H9 (cell line): Measurements from ENCODE around the gene PLOD1. TPM values are rescaled to one million over a fixed set of nuclear protein-coding genes. Genes with fewer than 3 reads are reported as not detected.

Source experiments
- DNase-seq: peaks from one replicate; pipeline ENCODE4 v3.0.0-alpha.2; 2017
- H2AFZ ChIP-seq: one replicate; pipeline ENCODE4 v1.6.1; 2013; ENCODE audit warnings: mild to moderate bottlenecking, low read length, control low read depth, moderate library complexity
- H2AK5ac ChIP-seq: 2 replicates; pipeline ENCODE4 v1.6.1; 2013; ENCODE audit warnings: low read length, control low read depth, mixed read lengths; ENCODE audit not compliant: insufficient read length
- H2BK120ac ChIP-seq: one replicate; pipeline ENCODE4 v1.6.1; 2013; ENCODE audit warnings: low read depth, mild to moderate bottlenecking, low read length, control low read depth, inconsistent platforms; ENCODE audit not compliant: poor library complexity, severe bottlenecking
- H2BK12ac ChIP-seq: 2 replicates; pipeline ENCODE4 v1.6.1; 2013; ENCODE audit warnings: low read length, control low read depth, mixed read lengths, low read depth; ENCODE audit not compliant: insufficient read length
- H2BK15ac ChIP-seq: 2 replicates; pipeline ENCODE4 v1.6.1; 2013; ENCODE audit warnings: low read depth, low read length, control low read depth
- H2BK20ac ChIP-seq: one replicate; pipeline ENCODE4 v1.6.1; 2013; ENCODE audit warnings: low read depth, mild to moderate bottlenecking, low read length, control low read depth, inconsistent platforms; ENCODE audit not compliant: poor library complexity, severe bottlenecking
- H2BK5ac ChIP-seq: 2 replicates; pipeline ENCODE4 v1.6.1; 2013; ENCODE audit warnings: low read length, control low read depth, mixed read lengths; ENCODE audit not compliant: insufficient read length
- H3K14ac ChIP-seq: 2 replicates; pipeline ENCODE4 v1.6.1; 2013; ENCODE audit warnings: low read length, control low read depth; ENCODE audit not compliant: insufficient read depth
- H3K18ac ChIP-seq: 2 replicates; pipeline ENCODE4 v1.6.1; 2013; ENCODE audit warnings: low read depth, mild to moderate bottlenecking, mixed read lengths, low read length, control low read depth; ENCODE audit not compliant: insufficient read length
- H3K23ac ChIP-seq: 2 replicates; pipeline ENCODE4 v1.6.1; 2013; ENCODE audit warnings: low read length, control low read depth, mixed read lengths, low read depth; ENCODE audit not compliant: insufficient read length
- H3K23me2 ChIP-seq: 2 replicates; pipeline ENCODE4 v1.6.1; 2013; ENCODE audit warnings: low read depth, mild to moderate bottlenecking, mixed read lengths, low read length, control low read depth; ENCODE audit not compliant: insufficient read length, poor library complexity, severe bottlenecking
- H3K27ac ChIP-seq: 2 replicates; pipeline ENCODE4 v1.5.1; 2013; ENCODE audit warnings: low read length, control low read depth, mixed read lengths, low read depth; ENCODE audit not compliant: insufficient read length
- H3K27me3 ChIP-seq: 2 replicates; pipeline ENCODE4 v1.6.1; 2013; ENCODE audit warnings: low read length, control low read depth, inconsistent platforms; ENCODE audit not compliant: insufficient read depth
- H3K4ac ChIP-seq: 2 replicates; pipeline ENCODE4 v1.6.1; 2013; ENCODE audit warnings: low read depth, mild to moderate bottlenecking, control low read depth, inconsistent platforms, low read length, moderate library complexity
- H3K4me1 ChIP-seq: 2 replicates; pipeline ENCODE4 v1.6.1; 2013; ENCODE audit warnings: low read length, control low read depth, inconsistent platforms; ENCODE audit not compliant: insufficient read depth
- H3K4me2 ChIP-seq: 2 replicates; pipeline ENCODE4 v1.6.1; 2013; ENCODE audit warnings: low read length, control low read depth, mixed read lengths; ENCODE audit not compliant: insufficient read length, insufficient read depth
- H3K56ac ChIP-seq: 2 replicates; pipeline ENCODE4 v1.6.1; 2013; ENCODE audit warnings: low read depth, mild to moderate bottlenecking, mixed read lengths, low read length, control low read depth; ENCODE audit not compliant: insufficient read length
- H3K79me1 ChIP-seq: 2 replicates; pipeline ENCODE4 v1.6.1; 2013; ENCODE audit warnings: low read depth, mild to moderate bottlenecking, moderate library complexity, low read length, control low read depth, inconsistent platforms; ENCODE audit not compliant: insufficient read depth, poor library complexity, severe bottlenecking
- H3K79me2 ChIP-seq: 2 replicates; pipeline ENCODE4 v1.6.1; 2013; ENCODE audit warnings: low read length, control low read depth, inconsistent platforms; ENCODE audit not compliant: insufficient read depth
- H3K9ac ChIP-seq: 2 replicates; pipeline ENCODE4 v1.6.1; 2013; ENCODE audit warnings: low read length, control low read depth, mixed read lengths; ENCODE audit not compliant: insufficient read length; ENCODE audit errors: extremely low read depth
- H3K9me3 ChIP-seq: one replicate; pipeline ENCODE4 v1.6.1; 2013; ENCODE audit warnings: low read depth, low read length, inconsistent platforms; ENCODE audit not compliant: control insufficient read depth
- H3T11ph ChIP-seq: one replicate; pipeline ENCODE4 v1.6.1; 2013; ENCODE audit warnings: mild to moderate bottlenecking, low read length, control low read depth, inconsistent platforms
- H4K20me1 ChIP-seq: one replicate; pipeline ENCODE4 v1.6.1; 2013; ENCODE audit not compliant: control insufficient read depth, insufficient read length, insufficient read depth
- H4K5ac ChIP-seq: 2 replicates; pipeline ENCODE4 v1.6.1; 2013; ENCODE audit warnings: low read depth, mild to moderate bottlenecking, mixed read lengths, low read length, control low read depth; ENCODE audit not compliant: insufficient read length
- H4K8ac ChIP-seq: replicated peaks from 2 replicates; pipeline ENCODE4 v1.6.1; 2013; ENCODE audit warnings: low read length, control low read depth, mixed read lengths, low read depth; ENCODE audit not compliant: insufficient read length
- H4K91ac ChIP-seq: 2 replicates; pipeline ENCODE4 v1.6.1; 2013; ENCODE audit warnings: low read depth, mild to moderate bottlenecking, moderate library complexity, mixed read lengths, low read length, control low read depth; ENCODE audit not compliant: insufficient read length
- H3K27ac Mint-ChIP-seq, 3 experiments: 2 replicates in 2 of 3; 3 replicates in 1 of 3; pipeline ENCODE4 v1.8.0; 2020 to 2021; ENCODE audit warnings: mixed read lengths in 3 of 3, mild to moderate bottlenecking in 1 of 3, moderate library complexity in 1 of 3
- H3K27me3 Mint-ChIP-seq: 2 replicates; pipeline ENCODE4 v1.8.0; 2021; ENCODE audit warnings: low read depth, mild to moderate bottlenecking, moderate library complexity, mixed read lengths
- H3K36me3 Mint-ChIP-seq, 3 experiments: 2 replicates in 2 of 3; 3 replicates in 1 of 3; pipeline ENCODE4 v1.8.0; 2020 to 2021; ENCODE audit warnings: low read depth in 3 of 3, mixed read lengths in 3 of 3; ENCODE audit not compliant: insufficient read depth in 1 of 3
- H3K4me1 Mint-ChIP-seq, 2 experiments: 2 replicates each; pipeline ENCODE4 v1.8.0; 2020; ENCODE audit warnings: mixed read lengths in 2 of 2
- H3K4me3 Mint-ChIP-seq, 2 experiments: 2 replicates in 1 of 2; 3 replicates in 1 of 2; pipeline ENCODE4 v1.8.0; 2020 to 2021; ENCODE audit warnings: mild to moderate bottlenecking in 2 of 2, mixed read lengths in 2 of 2, moderate library complexity in 1 of 2
- H3K9me3 Mint-ChIP-seq, 2 experiments: 2 replicates in 1 of 2; 3 replicates in 1 of 2; pipeline ENCODE4 v1.8.0; 2020; ENCODE audit warnings: mild to moderate bottlenecking in 2 of 2, mixed read lengths in 2 of 2, moderate library complexity in 1 of 2
- WGBS: extraction: QIAGEN DNeasy Blood & Tissue Kit; methylation state at CpG from one replicate; pipeline ENCODE4 v1.1.7; 2013; ENCODE audit warnings: missing lambda C conversion rate, low lambda C conversion rate, mixed read lengths; ENCODE audit not compliant: insufficient read length; ENCODE audit errors: extremely low coverage; 5-methylcytosine and 5-hydroxymethylcytosine counted together
- total RNA-seq: library from RNA; stranded (reverse); gene quantifications from 2 replicates; pipeline ENCODE4 v1.2.1, GENCODE V29; 2021
- TF ChIP-seq, protein P1 (sequence below): fragments of 200-600 bp; sonication (generic); conservative IDR thresholded peaks from 3 replicates; pipeline ENCODE4 v1.8.0; 2021; ENCODE audit warnings: antibody characterized with exemption, mild to moderate bottlenecking

PLOD1 gene
- total RNA-seq, 1 experiment from 2014 or later, result 57.0 TPM

DNA sequence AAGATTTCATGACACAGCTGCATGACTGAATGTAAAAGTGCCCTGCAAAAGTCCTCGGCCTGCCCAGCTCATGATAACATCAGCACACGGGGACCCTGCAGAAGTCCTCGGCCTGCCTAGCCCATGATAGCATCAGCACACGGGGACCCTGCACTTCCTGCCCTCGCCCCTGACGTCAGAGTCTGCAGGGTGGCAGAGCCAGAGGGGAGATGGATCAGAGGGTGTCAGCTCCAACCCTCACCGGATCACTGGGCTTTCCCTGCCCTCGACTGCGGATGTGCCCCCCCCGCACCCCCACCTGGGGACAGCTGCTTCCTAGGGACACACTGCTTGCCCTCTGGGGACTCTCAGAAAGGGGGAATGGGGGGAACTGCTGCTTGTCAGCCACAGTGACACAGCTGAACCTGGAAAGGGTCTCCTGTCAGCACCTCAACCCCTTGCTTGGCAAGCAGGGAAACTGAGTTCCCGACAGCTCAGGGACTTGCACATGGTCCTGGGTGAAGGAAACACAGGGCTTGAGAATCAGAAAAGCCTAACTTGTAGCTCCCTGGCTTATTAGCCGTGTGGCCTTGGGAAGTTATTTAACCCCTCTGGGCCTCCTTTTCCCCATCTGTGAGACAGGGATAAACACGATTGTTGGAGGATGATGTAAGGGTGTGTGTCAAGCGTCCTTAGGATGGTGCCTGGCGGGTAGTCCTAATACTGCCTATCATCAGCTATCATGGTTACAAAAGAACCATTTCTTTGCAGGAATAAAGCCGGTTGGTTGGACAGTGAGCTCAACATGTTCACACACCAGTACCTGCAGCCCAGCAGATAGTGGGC, 76.4 kb downstream of the PLOD1 start:
- no peak overlapping the region for H3K14ac ChIP-seq
- H3K4ac ChIP-seq, result no peak overlapping the region
- no peak overlapping the region for H2BK15ac ChIP-seq
- H3K79me1 ChIP-seq, result no peaks in the 10 kb centered on the region
- no peaks in the 10 kb centered on the region for H4K20me1 ChIP-seq
- H2BK12ac ChIP-seq, result no peak overlapping the region
- H3K79me2 ChIP-seq, result no peaks in the 10 kb centered on the region
- H3K36me3 Mint-ChIP-seq, result peaks cover 48 to 71% (median 70%) of the 10 kb centered on the region in 3 experiments
- H3K27ac ChIP-seq, result no peak overlapping the region
- no peak overlapping the region for H4K8ac ChIP-seq
- H3K56ac ChIP-seq, result no peak overlapping the region
- H3K9me3 ChIP-seq, result no peaks in the 10 kb centered on the region
- no peaks in the 10 kb centered on the region for H3K23me2 ChIP-seq
- H3K9me3 Mint-ChIP-seq, result peaks cover 6 to 13% of the 10 kb centered on the region in 2 experiments; a peak in 3 of 5 replicates
- no peak for DNase-seq
- H4K91ac ChIP-seq, result no peak overlapping the region
- H3K27me3 Mint-ChIP-seq, result no peaks in the 10 kb centered on the region
- H3K18ac ChIP-seq, result no peak overlapping the region
- no CpG with 5 or more reads among the region's 16 CpGs for WGBS
- H2BK5ac ChIP-seq, result no peak overlapping the region
- no peaks in the 10 kb centered on the region for H3K27me3 ChIP-seq
- TF ChIP-seq, protein P1, sequence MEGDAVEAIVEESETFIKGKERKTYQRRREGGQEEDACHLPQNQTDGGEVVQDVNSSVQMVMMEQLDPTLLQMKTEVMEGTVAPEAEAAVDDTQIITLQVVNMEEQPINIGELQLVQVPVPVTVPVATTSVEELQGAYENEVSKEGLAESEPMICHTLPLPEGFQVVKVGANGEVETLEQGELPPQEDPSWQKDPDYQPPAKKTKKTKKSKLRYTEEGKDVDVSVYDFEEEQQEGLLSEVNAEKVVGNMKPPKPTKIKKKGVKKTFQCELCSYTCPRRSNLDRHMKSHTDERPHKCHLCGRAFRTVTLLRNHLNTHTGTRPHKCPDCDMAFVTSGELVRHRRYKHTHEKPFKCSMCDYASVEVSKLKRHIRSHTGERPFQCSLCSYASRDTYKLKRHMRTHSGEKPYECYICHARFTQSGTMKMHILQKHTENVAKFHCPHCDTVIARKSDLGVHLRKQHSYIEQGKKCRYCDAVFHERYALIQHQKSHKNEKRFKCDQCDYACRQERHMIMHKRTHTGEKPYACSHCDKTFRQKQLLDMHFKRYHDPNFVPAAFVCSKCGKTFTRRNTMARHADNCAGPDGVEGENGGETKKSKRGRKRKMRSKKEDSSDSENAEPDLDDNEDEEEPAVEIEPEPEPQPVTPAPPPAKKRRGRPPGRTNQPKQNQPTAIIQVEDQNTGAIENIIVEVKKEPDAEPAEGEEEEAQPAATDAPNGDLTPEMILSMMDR, result no peak
- no peak overlapping the region for H3K27ac Mint-ChIP-seq
- H3K23ac ChIP-seq, result no peak overlapping the region
- no peak overlapping the region for H3K9ac ChIP-seq
- no peaks in the 10 kb centered on the region; the same call in 1 of the 2 replicates for H3K4me1 ChIP-seq
- no peak overlapping the region for H3K4me3 Mint-ChIP-seq
- H2AK5ac ChIP-seq, result no peak overlapping the region
- no peak overlapping the region for H2BK20ac ChIP-seq
- H2BK120ac ChIP-seq, result no peak overlapping the region
- no peak overlapping the region for H2AFZ ChIP-seq
- peaks cover 5 to 8% of the 10 kb centered on the region in 2 experiments; a peak in 3 of 4 replicates for H3K4me1 Mint-ChIP-seq
- H4K5ac ChIP-seq, result no peak overlapping the region
- H3T11ph ChIP-seq, result no peak overlapping the region
- H3K4me2 ChIP-seq, result no peak overlapping the region
